Heart right ventricle (tissue), 16 donors: ENCODE data around the gene NCAPH2. TPM values are rescaled to one million over a fixed set of nuclear protein-coding genes. Genes with fewer than 3 reads are reported as not detected.

Source experiments
- ATAC-seq, 8 donors: fragments of 200-7000 bp; cut with Tn5 transposase; one replicate each; pipeline ENCODE4 v1.9.1; 2020; ENCODE audit warnings: mild to moderate bottlenecking in 8 of 8, moderate library complexity in 8 of 8, moderate number of reproducible peaks in 1 of 8
- DNase-seq, 2 donors: peaks; one replicate each; pipeline ENCODE4 v3.0.0-alpha.2; 2020
- H3K27ac ChIP-seq, 10 donors: fragments of 200-600 bp; sonication (generic) in 2 of 10; one replicate each; pipeline versions ENCODE4 v1.5.0 to v1.8.0; 2020 to 2022; ENCODE audit warnings: mild to moderate bottlenecking in 3 of 10
- H3K27me3 ChIP-seq, 7 donors: fragments of 200-600 bp; one replicate each; pipeline ENCODE4 v1.8.0; 2021 to 2022; ENCODE audit warnings: mild to moderate bottlenecking in 2 of 7
- H3K36me3 ChIP-seq, 9 donors: fragments of 200-600 bp; sonication (generic) in 1 of 9; one replicate each; pipeline versions ENCODE4 v1.5.0 to v1.8.0; 2020 to 2022; ENCODE audit warnings: mild to moderate bottlenecking in 2 of 9
- H3K4me1 ChIP-seq, 9 donors: fragments of 200-600 bp; sonication (generic) in 1 of 9; one replicate each; pipeline versions ENCODE4 v1.5.0 to v1.8.0; 2020 to 2022; ENCODE audit warnings: mild to moderate bottlenecking in 4 of 9
- H3K4me3 ChIP-seq, 10 donors: fragments of 200-600 bp; sonication (generic) in 2 of 10; one replicate each; pipeline versions ENCODE4 v1.5.0 to v1.8.0; 2020 to 2022; ENCODE audit warnings: mild to moderate bottlenecking in 7 of 10, moderate library complexity in 2 of 10
- H3K9me3 ChIP-seq, 11 donors: fragments of 200-600 bp in 10 of 11; sonication (generic) in 2 of 11; one replicate each; pipeline versions ENCODE4 v1.5.0 to v1.8.0; 2013 to 2022; ENCODE audit warnings: mild to moderate bottlenecking in 2 of 11, control low read depth in 1 of 11, moderate library complexity in 1 of 11
- CTCF ChIP-seq, 9 donors: fragments of 200-600 bp; sonication (generic) in 2 of 9; IDR thresholded peaks; one replicate each; pipeline versions ENCODE4 v1.5.0 to v1.8.0; 2021 to 2022; ENCODE audit warnings: antibody characterized with exemption in 9 of 9, mild to moderate bottlenecking in 5 of 9, moderate library complexity in 1 of 9
- WGBS, 2 donors: extraction: QIAGEN DNeasy Blood & Tissue Kit; methylation state at CpG; one replicate each; pipeline ENCODE4 v1.1.7; 2013; ENCODE audit warnings: inconsistent platforms in 1 of 2; 5-methylcytosine and 5-hydroxymethylcytosine counted together
- intact Hi-C, 10 donors: fragments of 100-400 bp; cut with DNase I; formaldehyde crosslinking; loops; one replicate each; pipeline versions ENCODE4 v1.11.1 to v1.14.2; 2022
- polyA plus RNA-seq, 2 donors: library from polyadenylated mRNA; stranded (reverse); fragments of 200-250 nt; gene quantifications; one replicate each; pipeline ENCODE4 v1.2.3, GENCODE V29; 2013
- total RNA-seq, 10 donors: library from RNA; stranded (reverse); fragmentation: NEBNext Ultra II Directional in 3 of 10; extraction: Animal tissue kit (Norgen Biotek cat#: 25700) in 3 of 10; gene quantifications; one replicate each; pipeline versions ENCODE4 v1.2.1 to v1.2.4, GENCODE V29; 2021 to 2023
- donor health status: Arrhythmogenic right ventricular cardiomyopathy.
- donor health status: ischemic (EF 13 %, LVEDD 7.1; RV severe dilation, severe dysfunction).
- donor health status: healthy with polysubstance abuse.
- donor health status: DM: no; HTN: yes; CAD: no.
- donor health status: DM: no; HTN: no; CAD: no.
- donor health status: ischemic (EF 25% LVEDD 6.9; RV normal size, moderate dysfunction).
- donor health status: ischemic (EF 25% LVEDD 5.7; RV mildly dilated, moderate dysfunction).
- donor health status: healthy.
- donor health status: DM: yes; HTN: yes; CAD: no.
- donor health status: Ischemic cardiomyopathy.
- donor health status: ischemic (EF 35%, LVEDD 5.7; RV mildly dilated, moderate dysfunction).
- donor health status: nonischemic (EF 11% LVEDD 7.7; RV severe dilation, severe dysfunction).
- donor health status: DM: yes; HTN: yes; CAD: no.
- donor health status: PGD.
- donor health status: ischemic (EF 29% LVEDD 5.4; RV normal size, mild dysfunction).
- donor health status: nonischemic (EF 23%, LVEDD 6.1; RV moderate dilation, normal function).

Gene NCAPH2
- total and polyA plus RNA-seq, 12 donors = 21.7 to 54.8 (median 27.8) TPM

GRCh38 chr22:50483106-50483505 is 24.9 kb upstream of the NCAPH2 start:
- H3K9me3 ChIP-seq = no peaks in the 10 kb centered on the region
- no peak for TF ChIP-seq CTCF (IDR thresholded peaks at IDR 0.05)
- DNase-seq = no peak
- H3K36me3 ChIP-seq = no peaks in the 10 kb centered on the region
- no peak for ATAC-seq
- H3K27ac ChIP-seq = no peak overlapping the region
- WGBS, 2 donors = 85 to 89% methylated on average over 10 of the region's 10 CpGs
- peaks cover 0 to 16% (median 11%) of the 10 kb centered on the region in 9 donors for H3K4me1 ChIP-seq
- no peak overlapping the region for H3K4me3 ChIP-seq
- intact Hi-C loops = no loop called here
- H3K27me3 ChIP-seq = peaks cover 23 to 80% (median 67%) of the 10 kb centered on the region in 7 donors

- H3K4me3 ChIP-seq = no peak overlapping the region
- H3K9me3 ChIP-seq = no peaks in the 10 kb centered on the region
- TF ChIP-seq CTCF (IDR thresholded peaks at IDR 0.05) = no peak
- peaks cover 0 to 16% (median 11%) of the 10 kb centered on the region in 9 donors for H3K4me1 ChIP-seq
- WGBS, 2 donors = 88 to 92% methylated on average over 8 of the region's 8 CpGs
- intact Hi-C loops = no loop called here
- DNase-seq (no peak), ATAC-seq (no peak)
- peaks cover 23 to 80% (median 70%) of the 10 kb centered on the region in 7 donors for H3K27me3 ChIP-seq
- no peak overlapping the region for H3K27ac ChIP-seq
- no peaks in the 10 kb centered on the region for H3K36me3 ChIP-seq
These were observed 24.5 kb upstream of the NCAPH2 start for GRCh38 chr22:50483556-50483955.

- Histone ChIP-seq H3K27ac (no peak overlapping the region), H3K27me3 (peaks cover 23 to 78% (median 65%) of the 10 kb centered on the region in 7 donors), H3K36me3 (no peaks in the 10 kb centered on the region), H3K9me3 (no peaks in the 10 kb centered on the region), H3K4me3 (no peak overlapping the region), H3K4me1 (peaks cover 0 to 16% (median 11%) of the 10 kb centered on the region in 9 donors)
- intact Hi-C loops = no loop called here
- TF ChIP-seq CTCF (IDR thresholded peaks at IDR 0.05) = no peak
- no peak for DNase-seq
- WGBS, 2 donors = 84 to 86% methylated on average over 31 of the region's 31 CpGs
- ATAC-seq = no peak
These were observed 23.8 kb upstream of the NCAPH2 start for GRCh38 chr22:50483977-50484853.

GRCh38 chr22:50485221-50486131 is 22.5 kb upstream of the NCAPH2 start:
- TF ChIP-seq CTCF (IDR thresholded peaks at IDR 0.05) = no peak
- Histone ChIP-seq H3K4me1 (peaks cover 0 to 16% (median 11%) of the 10 kb centered on the region in 9 donors), H3K27ac (no peak overlapping the region), H3K36me3 (no peaks in the 10 kb centered on the region), H3K9me3 (no peaks in the 10 kb centered on the region), H3K4me3 (no peak overlapping the region), H3K27me3 (peaks cover 23 to 66% (median 61%) of the 10 kb centered on the region in 7 donors)
- no peak for DNase-seq
- ATAC-seq = peak in 3 of 8 donors; percentile 5 to 38 (median 32)
- 60 to 66% methylated on average over 29 of the region's 29 CpGs for WGBS, 2 donors
- intact Hi-C loops = no loop called here
